Measurements from ENCODE around the gene UBAC2. TPM values are rescaled to one million over a fixed set of nuclear protein-coding genes. Genes with fewer than 3 reads are reported as not detected.
A peak's percentile ranks its signal among the peaks of the same experiment; 100 is the strongest.

UBAC2 gene
- total RNA-seq, 1 donor from 2014 or later: 87.7 TPM

DNA sequence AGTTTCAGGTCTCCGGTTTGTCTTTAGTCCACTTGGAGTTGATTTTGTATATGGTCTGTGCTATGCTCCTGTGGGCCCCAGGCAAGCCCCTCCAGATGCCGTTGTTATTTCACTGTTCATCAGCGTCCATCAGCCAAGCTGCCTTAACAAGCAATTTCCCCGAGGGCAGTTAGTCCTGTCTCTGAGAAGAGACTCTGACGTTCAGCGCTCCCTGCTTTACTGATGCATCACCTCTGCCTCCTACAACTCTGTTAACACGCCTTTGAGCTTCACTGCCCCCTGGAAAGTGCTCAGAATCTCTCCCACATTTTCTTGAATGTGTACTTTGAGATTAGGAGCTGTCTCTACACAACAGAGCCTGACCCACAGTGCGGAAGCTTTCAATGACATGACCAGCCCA, 41.8 kb upstream of the UBAC2 start:
- Histone ChIP-seq H3K4me3 (no peak overlapping the region), H3K9ac (no peak overlapping the region), H4K20me1 (ENCODE audit: low read depth) (no peaks in the 10 kb centered on the region), H3F3A (ENCODE audit: low read depth) (no peaks in the 10 kb centered on the region), H3K36me3 (no peaks in the 10 kb centered on the region), H3K79me2 (ENCODE audit: low read depth) (no peaks in the 10 kb centered on the region), H3K4me2 (no peak overlapping the region), H3K9me3 (ENCODE audit: low read depth) (no peaks in the 10 kb centered on the region), H3K27me3 (no peaks in the 10 kb centered on the region), H3K27ac (no peak overlapping the region), H2AFZ (replicated peaks) (no peak overlapping the region), H3K4me1 (no peaks in the 10 kb centered on the region)
- H3K4me3 Mint-ChIP-seq: no peak overlapping the region
- TF ChIP-seq CTCF (IDR thresholded peaks at IDR 0.05): no peak
- no peak for TF ChIP-seq EZH2phosphoT487 (IDR thresholded peaks at IDR 0.05)
- TF ChIP-seq EZH2 (IDR thresholded peaks at IDR 0.05): no peak
- DNase-seq (ENCODE audit: low spot score): no peak
- peaks cover 2% of the 10 kb centered on the region for H3K9me3 Mint-ChIP-seq
- peaks cover 14% of the 10 kb centered on the region for H3K4me1 Mint-ChIP-seq
- peaks cover 5% of the 10 kb centered on the region for H3K27me3 Mint-ChIP-seq (ENCODE audit: insufficient read depth, low read depth)
- H3K27ac Mint-ChIP-seq: peak overlapping the region; percentile 31
- H3K36me3 Mint-ChIP-seq: no peaks in the 10 kb centered on the region

DNA sequence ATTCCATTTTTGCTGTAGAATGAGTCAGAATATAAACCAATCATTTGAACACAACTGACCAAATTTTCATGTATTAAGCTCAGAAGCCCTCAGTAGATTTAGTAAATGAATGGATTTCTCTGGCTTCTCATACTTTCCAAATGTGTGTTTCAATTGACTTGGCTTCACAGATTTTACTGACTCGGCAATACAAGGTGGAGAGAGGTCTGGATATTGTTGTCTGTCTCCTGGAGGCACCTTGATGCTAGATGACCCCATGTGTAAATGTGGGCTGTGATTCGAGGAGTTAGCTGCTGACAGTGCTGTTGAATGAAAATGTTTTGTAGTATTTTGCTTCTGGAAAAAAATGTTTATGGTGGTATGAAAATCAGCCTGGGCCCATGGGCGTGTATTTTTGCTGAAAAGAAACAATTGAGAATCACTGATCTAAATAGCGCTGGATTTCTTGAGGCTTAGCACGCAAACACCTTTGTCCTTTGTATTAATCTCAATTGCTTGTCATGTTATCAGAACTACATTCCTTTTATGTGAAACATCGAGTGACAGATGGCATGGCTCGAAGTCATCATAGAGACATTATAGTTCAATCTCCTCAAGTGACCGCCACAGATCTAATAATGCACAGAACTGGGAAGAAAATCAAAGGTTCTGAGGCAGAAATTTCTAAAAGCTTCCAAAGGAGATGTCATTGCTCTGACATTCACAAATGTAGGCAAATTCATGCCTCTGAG, 41.2 kb upstream of the UBAC2 start:
- no peak overlapping the region for H3K4me3 ChIP-seq
- Mint-ChIP-seq H3K27me3 (ENCODE audit: insufficient read depth, low read depth) (peaks cover 5% of the 10 kb centered on the region), H3K4me3 (no peak overlapping the region), H3K9me3 (peaks cover 2% of the 10 kb centered on the region), H3K4me1 (peaks cover 14% of the 10 kb centered on the region), H3K36me3 (no peaks in the 10 kb centered on the region), H3K27ac (no peak overlapping the region)
- H3K36me3 ChIP-seq: no peaks in the 10 kb centered on the region
- H3K9me3 ChIP-seq (ENCODE audit: low read depth): no peaks in the 10 kb centered on the region
- H3K27me3 ChIP-seq: no peaks in the 10 kb centered on the region
- H4K20me1 ChIP-seq (ENCODE audit: low read depth): no peaks in the 10 kb centered on the region
- H3K79me2 ChIP-seq (ENCODE audit: low read depth): no peaks in the 10 kb centered on the region
- no peak overlapping the region for H2AFZ ChIP-seq (replicated peaks)
- no peaks in the 10 kb centered on the region for H3F3A ChIP-seq (ENCODE audit: low read depth)
- no peak overlapping the region for H3K9ac ChIP-seq
- H3K4me2 ChIP-seq: no peak overlapping the region
- no peak overlapping the region for H3K27ac ChIP-seq
- no peak for DNase-seq (ENCODE audit: low spot score)
- no peak for TF ChIP-seq EZH2 (IDR thresholded peaks at IDR 0.05)
- no peak for TF ChIP-seq EZH2phosphoT487 (IDR thresholded peaks at IDR 0.05)
- no peak for TF ChIP-seq CTCF (IDR thresholded peaks at IDR 0.05)
- no peaks in the 10 kb centered on the region for H3K4me1 ChIP-seq

- Histone ChIP-seq H3K79me2 (ENCODE audit: low read depth) (no peaks in the 10 kb centered on the region), H3F3A (ENCODE audit: low read depth) (no peaks in the 10 kb centered on the region), H3K9me3 (ENCODE audit: low read depth) (no peaks in the 10 kb centered on the region), H3K27ac (no peak overlapping the region), H3K36me3 (no peaks in the 10 kb centered on the region), H3K4me3 (no peak overlapping the region), H3K27me3 (no peaks in the 10 kb centered on the region), H3K4me2 (no peak overlapping the region), H4K20me1 (ENCODE audit: low read depth) (no peaks in the 10 kb centered on the region), H3K9ac (no peak overlapping the region), H2AFZ (replicated peaks) (no peak overlapping the region), H3K4me1 (no peaks in the 10 kb centered on the region)
- Mint-ChIP-seq H3K27me3 (ENCODE audit: insufficient read depth, low read depth) (peaks cover 2% of the 10 kb centered on the region), H3K36me3 (no peaks in the 10 kb centered on the region), H3K4me3 (no peak overlapping the region), H3K4me1 (peaks cover 14% of the 10 kb centered on the region), H3K27ac (no peak overlapping the region), H3K9me3 (peaks cover 2% of the 10 kb centered on the region)
- DNase-seq (ENCODE audit: low spot score): no peak
- no peak for TF ChIP-seq EZH2 (IDR thresholded peaks at IDR 0.05)
- TF ChIP-seq CTCF (IDR thresholded peaks at IDR 0.05): no peak
- no peak for TF ChIP-seq EZH2phosphoT487 (IDR thresholded peaks at IDR 0.05)
Measured at GRCh38 chr13:99160415-99160814, 40.2 kb upstream of the UBAC2 start.

Measured in neural progenitor cell (in vitro differentiated cells).